Fibroblast of villous mesenchyme (primary cell): ENCODE data around the gene RPTOR. TPM values are rescaled to one million over a fixed set of nuclear protein-coding genes. Genes with fewer than 3 reads are reported as not detected.
"Not testable (repeated sequence)": the region's sequence is repeated elsewhere in the genome, so short reads cannot be mapped to it uniquely, and the experiment has no call there.

ENCODE experiments used
- DNase-seq: peaks from one replicate; pipeline ENCODE4 v3.0.0-alpha.2; 2010; ENCODE audit warnings: low read depth
- H3K4me3 ChIP-seq: 2 replicates; pipeline ENCODE4 v1.5.1; 2011; ENCODE audit warnings: low read depth, mild to moderate bottlenecking, low read length
- total RNA-seq: library from RNA; depleted of rRNA; stranded (reverse); fragments of >200 nt; gene quantifications from 2 replicates; pipeline ENCODE4 v1.2.3, GENCODE V29; 2012
- TF ChIP-seq, protein P1 (sequence below): IDR thresholded peaks from 2 replicates; pipeline ENCODE4 v1.5.1; 2012; ENCODE audit warnings: low read depth, mild to moderate bottlenecking, low read length; ENCODE audit not compliant: insufficient read depth

The RPTOR gene
- total RNA-seq, 1 donor: 35.8 TPM

DNA sequence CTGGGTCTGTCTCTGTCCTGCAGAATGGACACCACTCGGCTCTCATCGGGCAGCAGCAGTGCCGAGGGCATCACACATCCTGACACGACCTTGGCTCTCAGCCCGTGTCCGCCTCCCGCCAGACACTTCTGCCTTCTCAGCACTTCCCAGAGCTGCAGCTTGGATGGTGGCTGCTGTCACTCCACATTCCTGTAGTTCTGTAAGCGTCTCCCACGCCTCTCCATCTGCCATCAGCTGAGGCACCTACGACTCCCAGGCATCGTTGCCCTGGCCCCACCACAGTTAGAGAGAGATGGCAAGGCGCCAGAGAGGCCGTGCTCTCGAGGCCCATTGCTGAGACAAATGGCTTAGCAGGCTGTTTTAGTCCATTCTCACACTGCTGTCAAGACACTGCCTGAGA, 251.1 kb downstream of the RPTOR start:
- DNase-seq: peak; percentile 22
- H3K4me3 ChIP-seq: no peak overlapping the region
- TF ChIP-seq, protein P1, sequence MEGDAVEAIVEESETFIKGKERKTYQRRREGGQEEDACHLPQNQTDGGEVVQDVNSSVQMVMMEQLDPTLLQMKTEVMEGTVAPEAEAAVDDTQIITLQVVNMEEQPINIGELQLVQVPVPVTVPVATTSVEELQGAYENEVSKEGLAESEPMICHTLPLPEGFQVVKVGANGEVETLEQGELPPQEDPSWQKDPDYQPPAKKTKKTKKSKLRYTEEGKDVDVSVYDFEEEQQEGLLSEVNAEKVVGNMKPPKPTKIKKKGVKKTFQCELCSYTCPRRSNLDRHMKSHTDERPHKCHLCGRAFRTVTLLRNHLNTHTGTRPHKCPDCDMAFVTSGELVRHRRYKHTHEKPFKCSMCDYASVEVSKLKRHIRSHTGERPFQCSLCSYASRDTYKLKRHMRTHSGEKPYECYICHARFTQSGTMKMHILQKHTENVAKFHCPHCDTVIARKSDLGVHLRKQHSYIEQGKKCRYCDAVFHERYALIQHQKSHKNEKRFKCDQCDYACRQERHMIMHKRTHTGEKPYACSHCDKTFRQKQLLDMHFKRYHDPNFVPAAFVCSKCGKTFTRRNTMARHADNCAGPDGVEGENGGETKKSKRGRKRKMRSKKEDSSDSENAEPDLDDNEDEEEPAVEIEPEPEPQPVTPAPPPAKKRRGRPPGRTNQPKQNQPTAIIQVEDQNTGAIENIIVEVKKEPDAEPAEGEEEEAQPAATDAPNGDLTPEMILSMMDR: no peak

DNA sequence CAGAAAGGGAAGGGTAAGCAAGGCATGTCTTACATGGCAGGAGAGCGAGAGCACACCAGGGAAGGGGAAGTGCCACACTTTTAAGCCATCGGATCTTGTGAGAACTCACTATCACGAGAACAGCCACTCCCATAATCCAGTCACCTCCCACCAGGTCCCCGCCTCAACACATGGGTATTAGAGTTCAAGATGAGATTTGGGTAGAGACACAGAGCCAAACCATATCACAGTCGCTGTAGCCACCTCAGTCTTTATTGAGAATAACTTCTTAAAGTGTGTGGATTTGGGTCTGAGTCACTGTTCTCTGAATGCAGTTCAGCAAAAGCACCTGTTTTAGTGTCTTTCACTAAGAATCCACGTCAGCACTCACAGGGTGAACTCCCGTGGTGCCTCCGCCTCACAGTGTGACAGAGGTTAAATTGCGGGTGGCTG, 251.8 kb downstream of the RPTOR start:
- no peak overlapping the region for H3K4me3 ChIP-seq
- no peak for DNase-seq

DNA sequence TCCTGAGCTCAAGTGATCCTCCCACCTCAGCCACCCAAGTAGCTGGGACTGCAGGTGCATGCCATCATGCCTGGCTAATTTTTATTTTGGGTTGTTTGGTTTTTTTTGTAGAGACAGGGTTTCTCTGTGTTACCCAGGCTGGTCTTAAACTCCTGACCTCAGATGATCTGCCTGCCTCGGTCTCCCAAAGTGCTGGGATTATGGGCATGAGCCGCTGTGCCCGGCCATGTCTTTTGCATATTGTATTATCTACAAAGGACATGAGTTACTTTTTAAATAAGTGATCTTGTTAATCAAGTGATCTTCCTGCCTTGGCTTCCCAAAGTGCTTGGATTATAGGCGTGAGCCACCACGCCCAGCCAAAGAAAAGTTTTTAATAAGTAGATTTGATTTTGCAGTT, 252.6 kb downstream of the RPTOR start:
- not testable (repeated sequence) for H3K4me3 ChIP-seq, DNase-seq

More for the DNA sequence above, 251.8 kb downstream of the RPTOR start:
- TF ChIP-seq, protein P1: no peak

DNA sequence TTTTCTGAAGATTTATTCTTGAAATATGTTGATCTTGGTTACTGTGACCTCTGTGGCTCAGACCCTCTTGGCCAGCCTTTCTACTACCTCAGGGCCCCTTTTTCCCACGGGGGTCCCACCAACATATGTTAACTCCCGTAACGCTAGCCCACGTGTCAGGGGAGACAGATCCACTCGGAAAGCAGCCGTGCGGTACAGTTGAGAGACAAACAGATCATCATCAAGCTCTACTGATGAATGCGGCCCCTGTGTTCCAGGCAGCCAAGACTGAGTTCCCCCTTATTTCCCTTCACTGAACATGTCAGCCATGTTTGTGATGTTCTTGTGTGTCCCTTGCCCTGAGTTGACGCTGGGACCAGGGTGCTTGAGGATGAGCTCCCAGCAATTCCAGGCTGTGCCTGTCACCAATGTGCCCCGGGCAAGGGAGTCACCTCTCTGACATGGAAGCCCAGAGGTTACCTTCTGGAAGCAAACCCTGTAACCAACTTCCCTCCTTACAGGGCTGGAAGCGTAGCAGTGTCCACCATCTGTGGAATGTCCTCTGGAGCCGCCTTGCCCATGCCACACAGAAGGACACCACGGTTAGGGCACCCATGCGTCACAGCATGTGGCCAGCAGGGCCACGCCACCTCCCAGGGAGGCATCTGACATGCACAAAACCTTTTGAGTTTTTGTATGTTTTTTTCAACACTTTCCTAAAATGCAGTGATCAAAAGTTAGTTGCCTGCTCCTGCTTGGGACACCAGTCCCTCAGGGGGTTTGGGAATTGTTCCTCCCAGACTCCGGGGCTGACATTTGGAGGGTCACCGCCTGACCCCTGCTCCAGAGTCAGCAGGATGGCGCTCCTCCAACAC, 253.3 kb downstream of the RPTOR start:
- no peak for DNase-seq
- TF ChIP-seq, protein P1: no peak
- H3K4me3 ChIP-seq: no peak overlapping the region

DNA sequence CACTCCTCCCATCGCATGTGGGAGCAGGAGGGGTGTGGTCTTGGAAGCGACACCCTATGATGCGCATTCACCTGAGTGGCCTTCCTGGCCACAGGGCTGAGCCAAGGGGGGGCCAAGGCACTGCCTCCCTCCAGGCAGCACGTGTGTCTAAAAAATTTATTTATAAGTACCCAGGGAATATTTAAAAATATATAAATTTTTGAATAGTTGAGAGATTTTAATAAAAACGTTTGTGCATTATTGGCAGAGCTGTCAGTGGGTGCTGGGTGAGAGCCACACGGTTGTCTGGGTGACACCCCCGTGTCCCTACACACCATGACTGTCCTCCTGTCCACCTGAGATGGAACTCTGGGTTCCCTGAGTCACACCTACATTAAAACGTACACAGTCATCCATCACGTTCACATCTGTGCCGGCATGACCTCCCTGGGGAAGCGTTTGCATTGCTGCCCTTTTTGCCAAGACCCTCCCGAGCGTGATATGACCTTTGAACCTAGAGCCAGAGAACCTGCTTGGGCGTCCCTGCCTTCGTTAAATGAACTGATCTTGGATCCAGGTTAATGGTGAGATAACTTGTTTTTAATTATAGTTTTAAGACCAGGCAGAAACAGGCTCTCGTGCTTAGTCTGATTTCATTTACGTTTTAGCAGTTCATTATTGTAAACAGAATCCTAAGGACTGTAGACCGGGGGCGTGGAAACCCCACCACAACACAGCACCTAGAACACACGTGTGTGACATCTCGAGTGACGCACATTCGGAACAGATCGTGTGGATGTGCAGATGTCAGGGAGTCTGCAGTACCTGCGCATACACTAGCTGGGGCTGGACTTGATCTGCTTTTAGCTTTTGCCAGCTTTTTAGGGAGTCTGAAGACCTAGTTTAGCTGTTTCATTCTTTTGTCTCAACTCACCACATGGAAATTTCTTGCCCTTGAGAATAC, 254.2 kb downstream of the RPTOR start:
- no peak for DNase-seq
- no peak overlapping the region for H3K4me3 ChIP-seq
- TF ChIP-seq, protein P1: no peak

DNA sequence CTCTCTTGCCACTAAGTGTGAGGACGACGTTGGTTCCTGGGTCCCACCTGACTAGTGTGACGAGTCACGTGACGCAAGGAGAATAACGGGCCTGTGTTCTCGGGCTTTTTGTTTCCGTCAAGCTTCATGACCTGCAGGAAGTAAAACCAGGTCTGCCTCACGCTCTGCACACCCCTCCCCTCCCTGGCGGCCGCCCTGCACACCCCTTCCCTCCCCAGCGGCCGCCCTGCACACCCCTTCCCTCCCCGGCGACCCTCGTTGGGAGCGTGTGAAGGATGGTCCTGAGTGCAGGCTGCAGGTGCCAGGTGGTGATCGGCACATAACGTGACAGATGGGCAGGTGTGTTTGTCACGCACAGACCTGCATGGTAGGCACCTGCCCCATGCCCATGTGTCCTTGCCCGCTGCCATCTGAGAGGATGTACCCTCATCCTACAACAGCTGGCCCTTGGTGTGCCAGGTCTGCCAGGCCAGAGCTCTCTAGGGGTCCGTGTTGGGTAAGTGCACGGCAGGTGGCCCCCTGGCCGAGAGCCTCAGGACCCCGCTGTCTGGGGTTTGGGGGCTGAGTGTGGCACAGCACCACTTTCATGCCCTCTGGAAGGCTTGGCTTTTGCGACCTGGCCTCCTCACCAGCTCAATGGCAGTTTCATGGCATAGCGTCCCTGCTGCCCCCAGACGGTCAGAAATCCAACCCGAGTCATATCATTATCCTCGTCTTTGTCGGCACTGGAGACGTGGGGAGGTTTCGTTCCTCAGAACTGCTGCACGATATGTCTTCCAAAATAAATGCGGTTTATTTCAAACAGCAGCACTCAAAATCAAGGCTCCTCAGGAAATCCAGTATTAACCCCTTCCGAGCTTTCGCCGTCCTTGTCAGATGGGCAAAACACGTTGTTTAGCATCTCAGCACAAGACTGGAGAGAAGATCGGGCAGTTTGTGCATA, 255.2 kb downstream of the RPTOR start:
- TF ChIP-seq, protein P1: no peak
- H3K4me3 ChIP-seq: no peak overlapping the region
- no peak for DNase-seq
